A204.1 (cell line): ENCODE data around the gene PRRG2.
"Not testable (repeated sequence)": the region's sequence is repeated elsewhere in the genome, so short reads cannot be mapped to it uniquely, and the experiment has no call there.

Experiments
- FAIRE-seq: peaks from 2 replicates; lab custom pipeline; 2012; peaks lifted over from hg19 to GRCh38; lab: Jason Lieb, UNC

PRRG2 gene

GRCh38 chr19:49609499-49610092 lies 28.5 kb downstream of the PRRG2 start:
- FAIRE-seq = no peak

- no peak for FAIRE-seq
These were observed 32.3 kb downstream of the PRRG2 start for GRCh38 chr19:49613374-49613773.

- FAIRE-seq = no peak
These were observed 33.1 kb downstream of the PRRG2 start for GRCh38 chr19:49614096-49614833.

GRCh38 chr19:49615861-49616260 lies 34.7 kb downstream of the PRRG2 start:
- no peak for FAIRE-seq

- FAIRE-seq = no peak
These were observed 35.4 kb downstream of the PRRG2 start for GRCh38 chr19:49616532-49616931.

- no peak for FAIRE-seq
These were observed 35.8 kb downstream of the PRRG2 start for GRCh38 chr19:49616945-49617344.

- not testable (repeated sequence) for FAIRE-seq
These were observed 36.7 kb downstream of the PRRG2 start for GRCh38 chr19:49617860-49618259.

- FAIRE-seq = no peak
These were observed 44.1 kb downstream of the PRRG2 start for GRCh38 chr19:49624967-49625910.

- FAIRE-seq = no peak
These were observed 45.1 kb downstream of the PRRG2 start for GRCh38 chr19:49626226-49626625.

- no peak for FAIRE-seq
These were observed 48.5 kb downstream of the PRRG2 start for GRCh38 chr19:49629659-49630058.

GRCh38 chr19:49631014-49631588 lies 50.0 kb downstream of the PRRG2 start:
- no peak for FAIRE-seq

GRCh38 chr19:49631610-49632192 lies 50.6 kb downstream of the PRRG2 start:
- FAIRE-seq = no peak

GRCh38 chr19:49632576-49632975 lies 51.5 kb downstream of the PRRG2 start:
- FAIRE-seq = no peak

- FAIRE-seq = not testable (repeated sequence)
These were observed 52.2 kb downstream of the PRRG2 start for GRCh38 chr19:49633273-49633672.

- no peak for FAIRE-seq
These were observed 54.6 kb downstream of the PRRG2 start for GRCh38 chr19:49635530-49636232.

GRCh38 chr19:49636233-49636932 lies 55.3 kb downstream of the PRRG2 start:
- no peak for FAIRE-seq

GRCh38 chr19:49637821-49638738 lies 57.0 kb downstream of the PRRG2 start:
- no peak for FAIRE-seq

- FAIRE-seq = no peak
These were observed 58.4 kb downstream of the PRRG2 start for GRCh38 chr19:49639401-49640112.
